Measurements from ENCODE around the gene PLCG2.
"Not testable (repeated sequence)": the region's sequence is repeated elsewhere in the genome, so short reads cannot be mapped to it uniquely, and the experiment has no call there.

The PLCG2 gene

GRCh38 chr16:81875461-81875860 lies 96.4 kb downstream of the PLCG2 start:
- DNase-seq: no peak

- no peak for DNase-seq
These were observed 97.3 kb downstream of the PLCG2 start for GRCh38 chr16:81876273-81876900.

GRCh38 chr16:81877490-81877889 lies 98.4 kb downstream of the PLCG2 start:
- DNase-seq: not testable (repeated sequence)

GRCh38 chr16:81878529-81878928 lies 99.4 kb downstream of the PLCG2 start:
- no peak for DNase-seq

GRCh38 chr16:81879625-81880024 lies 100.5 kb downstream of the PLCG2 start:
- DNase-seq: no peak

GRCh38 chr16:81880816-81881215 lies 101.7 kb downstream of the PLCG2 start:
- DNase-seq: no peak

- no peak for DNase-seq
These were observed 102.1 kb downstream of the PLCG2 start for GRCh38 chr16:81881228-81881627.

- DNase-seq: no peak
These were observed 103.5 kb downstream of the PLCG2 start for GRCh38 chr16:81882559-81882958.

- DNase-seq: no peak
These were observed 104.1 kb downstream of the PLCG2 start for GRCh38 chr16:81883235-81883634.

GRCh38 chr16:81885976-81886586 lies 107.0 kb downstream of the PLCG2 start:
- DNase-seq: peak in 1 of 56 donors; percentile 9

GRCh38 chr16:81888520-81889394 lies 109.7 kb downstream of the PLCG2 start:
- no peak for DNase-seq

GRCh38 chr16:81891736-81892364 lies 112.8 kb downstream of the PLCG2 start:
- DNase-seq: no peak

- DNase-seq: no peak
These were observed 115.5 kb downstream of the PLCG2 start for GRCh38 chr16:81894592-81894991.

GRCh38 chr16:81896902-81897301 lies 117.8 kb downstream of the PLCG2 start:
- no peak for DNase-seq

GRCh38 chr16:81899601-81900000 lies 120.5 kb downstream of the PLCG2 start:
- DNase-seq: no peak

- DNase-seq: no peak
These were observed 120.9 kb downstream of the PLCG2 start for GRCh38 chr16:81900014-81900413.

- DNase-seq: no peak
These were observed 121.4 kb downstream of the PLCG2 start for GRCh38 chr16:81900456-81900855.

- no peak for DNase-seq
These were observed 122.4 kb downstream of the PLCG2 start for GRCh38 chr16:81901484-81901883.

- DNase-seq: no peak
These were observed 122.9 kb downstream of the PLCG2 start for GRCh38 chr16:81902025-81902424.

GRCh38 chr16:81904320-81904719 lies 125.2 kb downstream of the PLCG2 start:
- DNase-seq: no peak

GRCh38 chr16:81905277-81905676 lies 126.2 kb downstream of the PLCG2 start:
- DNase-seq: no peak

- no peak for DNase-seq
These were observed 128.6 kb downstream of the PLCG2 start for GRCh38 chr16:81907681-81908080.

All from amygdala (tissue), 56 donors.